ENCODE measurements around the gene HLA-G. TPM values are rescaled to one million over a fixed set of nuclear protein-coding genes. Genes with fewer than 3 reads are reported as not detected.

The HLA-G gene
- total RNA-seq, 2 donors from 2014 or later, result 1.8 TPM; not detected in 1

- intact Hi-C loops (cut with DNase I), result loop anchor here (5.0 kb wide), 1 partner anchor 39 kb away; no protein-coding TSS in a partner anchor
- no peaks in the 10 kb centered on the region for H3K36me3 ChIP-seq
- WGBS, result 81% methylated on average over 3 of the region's 3 CpGs
- TF ChIP-seq POLR2AphosphoS5 (IDR thresholded peaks at IDR 0.05), result no peak
- no peak for TF ChIP-seq CTCF (IDR thresholded peaks at IDR 0.05)
- no peak for TF ChIP-seq POLR2A (IDR thresholded peaks at IDR 0.05)
- H3K27me3 ChIP-seq (replicated peaks; ENCODE audit: insufficient read depth), result no peaks in the 10 kb centered on the region
- DNase-seq (ENCODE audit: low spot score), result no peak
- H3K9me3 ChIP-seq, result no peaks in the 10 kb centered on the region
- H3K27ac ChIP-seq, result no peak overlapping the region
- no peaks in the 10 kb centered on the region for H3K4me1 ChIP-seq (replicated peaks)
- no peak overlapping the region for H3K4me3 ChIP-seq
Observed at GRCh38 chr6:29791162-29791561, 36.5 kb upstream of the HLA-G start.

- intact Hi-C loops (cut with DNase I), result loop anchor here (5.0 kb wide), 1 partner anchor 39 kb away; no protein-coding TSS in a partner anchor
- Histone ChIP-seq H3K36me3 (no peaks in the 10 kb centered on the region), H3K4me1 (replicated peaks) (no peaks in the 10 kb centered on the region), H3K4me3 (peak overlapping the region; percentile 44 to 58), H3K27me3 (replicated peaks; ENCODE audit: insufficient read depth) (no peaks in the 10 kb centered on the region), H3K27ac (no peak overlapping the region), H3K9me3 (no peaks in the 10 kb centered on the region)
- WGBS, result 69% methylated on average over 12 of the region's 12 CpGs
- TF ChIP-seq POLR2A (IDR thresholded peaks at IDR 0.05) (no peak), POLR2AphosphoS5 (IDR thresholded peaks at IDR 0.05) (no peak), CTCF (IDR thresholded peaks at IDR 0.05) (no peak)
- no peak for DNase-seq (ENCODE audit: low spot score)
Observed at GRCh38 chr6:29791786-29792122, 35.9 kb upstream of the HLA-G start.

GRCh38 chr6:29792123-29793035 lies 35.2 kb upstream of the HLA-G start:
- peak; percentile 33 for DNase-seq (ENCODE audit: low spot score)
- H3K36me3 ChIP-seq, result no peaks in the 10 kb centered on the region
- intact Hi-C loops (cut with DNase I), result loop anchor here (5.0 kb wide), 1 partner anchor 40 kb away; no protein-coding TSS in a partner anchor
- peak overlapping the region; percentile 44 to 58 for H3K4me3 ChIP-seq
- TF ChIP-seq POLR2AphosphoS5 (IDR thresholded peaks at IDR 0.05), result no peak
- peak; percentile 33 for TF ChIP-seq POLR2A (IDR thresholded peaks at IDR 0.05)
- peak in 2 of 4 experiments; percentile 41 to 60 for TF ChIP-seq CTCF (IDR thresholded peaks at IDR 0.05)
- H3K27me3 ChIP-seq (replicated peaks; ENCODE audit: insufficient read depth), result no peaks in the 10 kb centered on the region
- 1% methylated on average over 77 of the region's 79 CpGs for WGBS
- peak overlapping the region in 1 of 2 donors; percentile 71 for H3K27ac ChIP-seq
- no peaks in the 10 kb centered on the region for H3K4me1 ChIP-seq (replicated peaks)
- no peaks in the 10 kb centered on the region for H3K9me3 ChIP-seq

- no peak overlapping the region for H3K27ac ChIP-seq
- H3K27me3 ChIP-seq (replicated peaks; ENCODE audit: insufficient read depth), result no peaks in the 10 kb centered on the region
- TF ChIP-seq POLR2A (IDR thresholded peaks at IDR 0.05) (no peak), POLR2AphosphoS5 (IDR thresholded peaks at IDR 0.05) (no peak), CTCF (IDR thresholded peaks at IDR 0.05) (no peak)
- no peaks in the 10 kb centered on the region for H3K36me3 ChIP-seq
- intact Hi-C loops (cut with DNase I), result loop anchor here (5.0 kb wide), 1 partner anchor 41 kb away; no protein-coding TSS in a partner anchor
- H3K9me3 ChIP-seq, result no peaks in the 10 kb centered on the region
- no peaks in the 10 kb centered on the region for H3K4me1 ChIP-seq (replicated peaks)
- 29% methylated on average over 11 of the region's 11 CpGs for WGBS
- no peak for DNase-seq (ENCODE audit: low spot score)
- H3K4me3 ChIP-seq, result peak overlapping the region; percentile 44 to 58
Observed at GRCh38 chr6:29793036-29793356, 34.6 kb upstream of the HLA-G start.

Measured in prostate gland (tissue), 2 donors.